ELF-1 (cell line): ENCODE measurements around the gene UBE2R2.
"Not testable (repeated sequence)": the region's sequence is repeated elsewhere in the genome, so short reads cannot be mapped to it uniquely, and the experiment has no call there.

Experiments used
- DNase-seq: peaks from one replicate; pipeline ENCODE4 v3.0.0-alpha.2; 2016; ENCODE audit warnings: low read depth, low spot score

The UBE2R2 gene

DNA sequence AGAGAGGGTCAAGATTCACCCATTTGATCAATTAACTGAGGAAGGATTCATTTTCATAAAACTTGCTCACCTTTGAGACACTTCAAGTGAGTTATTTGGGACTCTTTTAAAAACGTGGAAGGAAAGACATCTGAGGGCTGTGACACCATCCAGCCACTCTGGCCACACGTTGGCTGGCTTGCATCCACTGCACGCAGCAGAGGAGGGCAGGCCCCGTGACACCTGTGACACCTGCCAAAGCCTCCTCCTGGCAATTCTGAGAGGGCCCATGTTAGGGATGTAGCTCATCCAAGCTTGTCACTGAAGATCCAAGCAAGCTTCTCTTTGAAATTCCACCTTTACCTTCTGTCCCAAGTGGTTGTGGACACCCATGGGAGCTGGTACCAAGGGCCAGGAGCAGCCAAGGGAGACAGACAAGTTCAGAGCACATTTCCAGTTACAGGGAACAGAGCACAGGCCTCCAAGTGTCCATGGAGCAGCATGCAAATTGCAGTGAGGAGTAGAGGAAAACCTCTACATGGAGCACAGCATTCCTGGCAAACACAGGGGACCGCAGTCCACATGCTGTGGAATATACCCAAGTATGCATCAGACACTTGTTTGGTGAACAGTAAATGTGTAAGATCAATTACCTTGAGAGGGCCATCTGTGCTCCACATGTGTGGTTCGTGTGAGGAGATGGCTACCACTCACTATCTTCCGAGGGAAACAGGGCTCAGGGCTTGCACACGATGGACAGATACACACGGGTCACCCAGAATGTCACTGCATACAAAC, 16.8 kb upstream of the UBE2R2 start:
- DNase-seq = no peak

GRCh38 chr9:33800886-33801285, 16.1 kb upstream of the UBE2R2 start:
- no peak for DNase-seq

GRCh38 chr9:33801943-33802500, 14.9 kb upstream of the UBE2R2 start:
- not testable (repeated sequence) for DNase-seq

GRCh38 chr9:33804196-33804595, 12.8 kb upstream of the UBE2R2 start:
- not testable (repeated sequence) for DNase-seq

DNA sequence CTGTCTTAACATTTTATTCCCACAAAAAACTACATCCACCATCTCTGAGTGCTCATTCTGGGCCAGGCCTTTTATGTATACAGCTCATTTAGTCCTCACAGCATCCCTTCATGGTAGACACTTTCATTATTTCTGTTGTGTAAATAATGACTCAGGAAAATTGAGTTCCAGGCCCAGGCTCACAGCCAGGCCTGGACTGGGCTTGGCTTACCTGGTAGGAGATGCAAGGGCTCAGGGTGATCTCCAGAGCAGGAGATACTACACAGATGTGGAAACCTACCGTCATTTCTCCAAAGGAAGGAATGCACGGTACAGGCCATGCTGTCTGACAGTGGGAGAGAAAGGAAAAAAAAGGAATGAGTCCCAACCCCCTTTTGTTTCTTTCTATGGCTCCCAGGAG, 9.8 kb upstream of the UBE2R2 start:
- DNase-seq = peak; percentile 18

DNA sequence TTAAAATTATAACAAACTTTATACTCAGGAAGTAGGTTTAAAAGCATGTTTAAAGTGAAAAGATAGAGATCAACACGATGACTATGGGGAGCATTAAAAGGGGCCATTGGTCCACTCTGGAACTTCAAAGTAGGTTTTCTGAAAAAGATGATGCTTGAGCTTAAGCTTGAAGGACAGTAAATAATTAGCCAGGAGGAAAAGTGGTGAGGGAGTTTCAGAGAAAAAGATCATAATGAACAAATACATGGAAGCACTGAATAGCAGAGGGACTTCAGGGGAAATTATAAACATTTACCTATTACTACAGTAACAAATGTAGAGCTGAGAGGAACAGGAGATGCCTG, 8.0 kb upstream of the UBE2R2 start:
- DNase-seq = not testable (repeated sequence)

DNA sequence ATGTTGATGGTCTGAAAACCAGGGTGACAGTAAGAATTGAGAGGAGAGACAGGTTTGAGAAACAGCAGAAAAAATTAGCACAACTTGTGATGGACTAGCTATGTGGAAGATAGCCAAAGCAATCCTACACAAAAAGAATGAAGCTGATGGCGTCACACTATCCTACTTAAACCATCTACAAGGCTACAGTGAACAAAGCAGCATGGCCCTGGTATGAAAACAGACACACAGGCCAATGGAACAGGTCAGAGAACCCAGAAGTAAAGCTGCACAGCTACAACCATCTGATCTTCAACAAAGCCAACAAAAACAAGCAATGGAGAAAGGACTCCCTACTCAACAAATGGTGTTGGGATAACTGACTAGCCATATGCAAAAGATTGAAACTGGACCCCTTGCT, 7.5 kb upstream of the UBE2R2 start:
- DNase-seq = no peak

GRCh38 chr9:33813712-33814641, 3.0 kb upstream of the UBE2R2 start:
- DNase-seq = no peak

DNA sequence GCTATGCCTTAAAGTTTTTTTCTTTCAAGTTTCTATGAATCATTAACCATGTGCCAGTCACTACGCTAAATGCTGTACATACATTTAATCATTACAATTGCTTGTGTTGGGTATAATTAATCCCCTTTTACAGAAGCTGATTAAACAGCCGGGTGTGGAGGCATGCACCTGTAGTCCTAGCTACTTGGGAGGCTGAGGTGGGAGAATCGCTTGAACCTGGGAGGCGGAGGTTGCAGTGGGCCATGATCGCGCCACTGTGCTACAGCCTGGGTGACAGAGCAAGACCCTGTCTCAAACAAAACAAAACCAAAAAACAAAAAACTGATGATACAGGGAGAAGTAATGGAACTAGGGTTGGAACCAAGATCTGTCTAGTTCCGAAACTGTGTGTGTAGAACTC, 1.2 kb upstream of the UBE2R2 start:
- no peak for DNase-seq

GRCh38 chr9:33817327-33818166, 587 bp downstream of the UBE2R2 start:
- peak; percentile 85 for DNase-seq

- DNase-seq = no peak
Measured at GRCh38 chr9:33818167-33818846, 1.3 kb downstream of the UBE2R2 start.

- no peak for DNase-seq
Measured at GRCh38 chr9:33818847-33819500, 2.0 kb downstream of the UBE2R2 start.

- DNase-seq = no peak
Measured at GRCh38 chr9:33820231-33820745, 3.3 kb downstream of the UBE2R2 start.

DNA sequence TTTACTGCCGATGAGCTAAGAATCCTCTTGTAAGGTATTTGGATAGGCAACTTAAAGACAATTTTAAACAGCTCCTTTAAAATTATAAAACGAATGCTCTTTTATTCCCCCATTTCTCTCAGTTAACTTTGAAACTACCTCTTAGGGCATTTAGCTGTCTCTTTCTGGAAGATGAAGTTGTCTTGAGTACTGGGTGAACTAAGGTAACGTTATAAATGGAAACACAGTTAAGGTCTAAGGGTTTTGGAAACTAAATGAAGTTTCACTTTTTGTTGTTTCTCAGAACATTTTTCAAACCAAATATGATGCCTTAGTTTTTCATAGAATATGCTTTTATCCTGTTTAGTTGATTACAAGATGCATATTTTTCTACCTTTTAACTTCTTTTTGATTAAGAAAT, 6.8 kb downstream of the UBE2R2 start:
- no peak for DNase-seq

DNA sequence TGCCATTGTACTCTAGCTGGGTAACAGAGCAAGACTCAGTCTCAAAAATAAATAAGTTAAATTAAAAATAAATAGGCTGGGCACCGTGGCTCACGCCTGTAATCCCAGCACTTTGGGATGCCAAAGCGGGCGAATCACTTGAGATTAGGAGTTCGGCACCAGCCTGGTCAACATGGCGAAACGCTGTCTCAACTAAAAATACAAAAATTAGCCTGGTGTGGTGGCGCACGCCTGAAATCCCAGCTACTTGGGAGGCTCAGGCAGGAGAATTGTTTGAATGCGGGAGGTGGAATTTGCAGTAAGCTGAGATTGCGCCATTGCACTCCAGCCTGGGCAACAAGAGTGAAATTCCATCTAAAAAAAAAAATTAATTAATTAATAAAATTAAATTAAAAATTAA, 10.3 kb downstream of the UBE2R2 start:
- DNase-seq = not testable (repeated sequence)

GRCh38 chr9:33829641-33830230, 12.8 kb downstream of the UBE2R2 start:
- not testable (repeated sequence) for DNase-seq

DNA sequence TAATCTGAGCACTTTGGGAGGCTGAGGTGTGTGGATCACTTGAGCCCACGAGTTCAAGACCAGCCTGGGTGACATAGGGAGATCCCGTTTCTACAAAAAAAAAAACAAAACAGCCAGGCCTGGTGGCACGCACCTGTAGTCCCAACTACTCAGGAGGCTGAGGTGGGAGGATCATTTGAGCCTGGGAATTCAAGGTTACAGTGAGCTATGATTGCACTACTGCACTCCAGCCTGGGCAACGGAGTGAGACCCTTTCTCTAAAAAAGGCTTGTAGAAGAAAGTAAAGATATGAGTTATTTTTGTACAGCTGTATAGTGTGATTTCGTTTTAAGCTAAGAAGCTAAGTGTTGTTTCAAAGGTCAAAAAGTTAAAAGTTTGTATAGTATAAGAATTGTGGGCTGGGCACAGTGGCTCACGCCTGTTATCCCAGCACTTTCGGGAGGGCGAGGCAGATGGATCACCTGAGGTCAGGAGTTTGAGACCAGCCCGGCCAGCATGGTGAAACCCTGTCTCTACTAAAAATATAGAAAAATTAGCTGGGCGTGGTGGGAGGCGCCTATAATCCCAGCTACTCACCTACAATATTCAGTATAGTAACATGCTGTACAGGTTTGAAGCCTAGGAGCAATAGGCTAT, 18.8 kb downstream of the UBE2R2 start:
- no peak for DNase-seq

- DNase-seq = not testable (repeated sequence)
Measured at GRCh38 chr9:33836261-33836660, 19.3 kb downstream of the UBE2R2 start.

GRCh38 chr9:33837138-33837537, 20.2 kb downstream of the UBE2R2 start:
- DNase-seq = no peak
